Suprapubic skin (tissue), 4 donors: ENCODE measurements around the gene TMSB10. TPM values are rescaled to one million over a fixed set of nuclear protein-coding genes. Genes with fewer than 3 reads are reported as not detected.
"Not testable (repeated sequence)": the region's sequence is repeated elsewhere in the genome, so short reads cannot be mapped to it uniquely, and the experiment has no call there.

Experiments used
- DNase-seq, 2 donors: peaks; one replicate each; pipeline ENCODE4 v3.0.0-alpha.2; 2019; ENCODE audit warnings: low spot score in 2 of 2
- H3K27ac ChIP-seq: fragments of 200-600 bp; sonication (generic); one replicate; pipeline ENCODE4 v1.5.1; 2019
- H3K27me3 ChIP-seq: fragments of 200-600 bp; sonication (generic); one replicate; pipeline ENCODE4 v1.5.1; 2019
- H3K36me3 ChIP-seq: fragments of 200-600 bp; sonication (generic); one replicate; pipeline ENCODE4 v1.5.1; 2019
- H3K4me1 ChIP-seq: fragments of 200-600 bp; sonication (generic); one replicate; pipeline ENCODE4 v1.5.1; 2019
- H3K4me3 ChIP-seq: fragments of 200-600 bp; sonication (generic); one replicate; pipeline ENCODE4 v1.5.1; 2019; ENCODE audit warnings: mild to moderate bottlenecking
- H3K9me3 ChIP-seq: fragments of 200-600 bp; sonication (generic); one replicate; pipeline ENCODE4 v1.5.1; 2019
- EP300 ChIP-seq: sonication (generic); formaldehyde crosslinking; IDR thresholded peaks from one replicate; pipeline ENCODE4 v1.6.1; 2017; ENCODE audit warnings: antibody characterized with exemption
- POLR2A ChIP-seq, 2 donors: fragments of 450-650 bp; IDR thresholded peaks; one replicate each; pipeline ENCODE4 v1.6.1; 2017; ENCODE audit warnings: antibody characterized with exemption in 2 of 2, mild to moderate bottlenecking in 2 of 2, moderate library complexity in 2 of 2
- POLR2AphosphoS5 ChIP-seq, 3 donors: sonication (generic); formaldehyde crosslinking; IDR thresholded peaks; one replicate each; pipeline ENCODE4 v1.6.1; 2017; ENCODE audit warnings: antibody characterized with exemption in 3 of 3
- WGBS: methylation state at CpG from one replicate; pipeline ENCODE4 v1.1.5; 2018; 5-methylcytosine and 5-hydroxymethylcytosine counted together
- total RNA-seq, 4 donors: library from RNA; depleted of rRNA; stranded (reverse); fragments of >200 nt; gene quantifications; one replicate each; pipeline ENCODE4 v1.1.0, GENCODE V29; 2016
- TF ChIP-seq, protein P1 (sequence below), 2 donors: fragments of 200-600 bp in 1 of 2; fragments of 450-650 bp in 1 of 2; sonication (generic) in 1 of 2; IDR thresholded peaks; one replicate each; pipeline ENCODE4 v1.5.1; 2016 to 2019; ENCODE audit warnings: antibody characterized with exemption in 2 of 2, mild to moderate bottlenecking in 1 of 2, moderate library complexity in 1 of 2

Gene TMSB10
- total RNA-seq, 4 donors from 2014 or later, result 859 to 1,108 (median 964) TPM

DNA sequence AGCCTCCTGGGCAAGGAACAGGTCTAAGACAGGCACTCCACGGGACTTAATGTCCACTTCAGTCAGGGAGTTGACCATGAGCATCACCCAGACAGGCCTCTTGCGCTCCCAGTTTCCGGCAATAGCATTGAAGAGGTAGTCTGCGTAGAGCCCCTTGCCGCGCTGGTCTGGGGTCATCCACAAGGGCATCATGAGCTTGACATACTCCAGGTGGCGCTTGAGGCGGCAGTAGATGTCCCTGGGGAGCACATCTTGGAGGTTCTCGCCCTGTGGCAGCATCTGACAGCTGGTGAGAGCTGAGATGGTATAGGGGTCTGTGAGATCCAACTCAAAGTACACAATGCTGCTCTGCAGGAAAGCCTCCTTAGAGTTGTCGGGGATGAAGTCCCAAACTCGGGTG, 35.1 kb upstream of the TMSB10 start:
- H3K27me3 ChIP-seq, result no peaks in the 10 kb centered on the region
- over 99% methylated on average over 6 of the region's 11 CpGs for WGBS
- no peak for TF ChIP-seq POLR2A (IDR thresholded peaks at IDR 0.05)
- no peak overlapping the region for H3K4me3 ChIP-seq
- H3K36me3 ChIP-seq, result no peaks in the 10 kb centered on the region
- no peak overlapping the region for H3K27ac ChIP-seq
- no peaks in the 10 kb centered on the region for H3K4me1 ChIP-seq
- no peaks in the 10 kb centered on the region for H3K9me3 ChIP-seq
- DNase-seq, result peak in 1 of 2 donors; percentile 20

DNA sequence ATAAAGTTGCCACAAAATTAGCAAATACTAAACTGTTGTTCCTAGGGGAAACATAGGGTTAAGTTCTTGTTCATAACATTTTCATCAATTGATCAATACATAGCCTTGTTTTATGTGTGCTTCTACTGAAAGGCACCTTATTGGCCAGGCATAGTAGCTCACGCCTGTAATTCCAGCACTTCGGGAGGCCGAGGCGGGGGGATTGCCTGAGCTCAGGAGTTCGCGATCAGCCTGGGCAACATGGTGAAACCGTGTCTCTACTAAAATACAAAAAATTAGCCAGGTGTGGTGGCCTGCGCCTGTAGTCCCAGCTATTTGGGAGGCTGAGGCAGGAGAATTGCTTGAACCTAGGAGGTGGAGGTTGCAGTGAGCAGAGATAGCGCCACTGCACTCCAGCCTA, 32.8 kb upstream of the TMSB10 start:
- 85% methylated on average over 9 of the region's 9 CpGs for whole genome bisulfite sequencing
- DNase-seq, result peak in 1 of 2 donors; percentile 59
- not testable (repeated sequence) for H3K27me3 ChIP-seq, H3K9me3 ChIP-seq, H3K36me3 ChIP-seq, H3K4me3 ChIP-seq, H3K4me1 ChIP-seq, H3K27ac ChIP-seq

- WGBS, result 84% methylated on average over 5 of the region's 5 CpGs
- H3K4me1 ChIP-seq, result no peaks in the 10 kb centered on the region
- no peaks in the 10 kb centered on the region for H3K9me3 ChIP-seq
- no peak for DNase-seq
- TF ChIP-seq, protein P1, sequence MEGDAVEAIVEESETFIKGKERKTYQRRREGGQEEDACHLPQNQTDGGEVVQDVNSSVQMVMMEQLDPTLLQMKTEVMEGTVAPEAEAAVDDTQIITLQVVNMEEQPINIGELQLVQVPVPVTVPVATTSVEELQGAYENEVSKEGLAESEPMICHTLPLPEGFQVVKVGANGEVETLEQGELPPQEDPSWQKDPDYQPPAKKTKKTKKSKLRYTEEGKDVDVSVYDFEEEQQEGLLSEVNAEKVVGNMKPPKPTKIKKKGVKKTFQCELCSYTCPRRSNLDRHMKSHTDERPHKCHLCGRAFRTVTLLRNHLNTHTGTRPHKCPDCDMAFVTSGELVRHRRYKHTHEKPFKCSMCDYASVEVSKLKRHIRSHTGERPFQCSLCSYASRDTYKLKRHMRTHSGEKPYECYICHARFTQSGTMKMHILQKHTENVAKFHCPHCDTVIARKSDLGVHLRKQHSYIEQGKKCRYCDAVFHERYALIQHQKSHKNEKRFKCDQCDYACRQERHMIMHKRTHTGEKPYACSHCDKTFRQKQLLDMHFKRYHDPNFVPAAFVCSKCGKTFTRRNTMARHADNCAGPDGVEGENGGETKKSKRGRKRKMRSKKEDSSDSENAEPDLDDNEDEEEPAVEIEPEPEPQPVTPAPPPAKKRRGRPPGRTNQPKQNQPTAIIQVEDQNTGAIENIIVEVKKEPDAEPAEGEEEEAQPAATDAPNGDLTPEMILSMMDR (IDR thresholded peaks at IDR 0.05), result no peak
- TF ChIP-seq EP300 (no peak), POLR2AphosphoS5 (IDR thresholded peaks at IDR 0.05) (no peak), POLR2A (IDR thresholded peaks at IDR 0.05) (no peak)
- no peaks in the 10 kb centered on the region for H3K36me3 ChIP-seq
- H3K27me3 ChIP-seq, result no peaks in the 10 kb centered on the region
- H3K27ac ChIP-seq, result no peak overlapping the region
- H3K4me3 ChIP-seq, result no peak overlapping the region
Measured at GRCh38 chr2:84873350-84873749, 32.1 kb upstream of the TMSB10 start.

DNA sequence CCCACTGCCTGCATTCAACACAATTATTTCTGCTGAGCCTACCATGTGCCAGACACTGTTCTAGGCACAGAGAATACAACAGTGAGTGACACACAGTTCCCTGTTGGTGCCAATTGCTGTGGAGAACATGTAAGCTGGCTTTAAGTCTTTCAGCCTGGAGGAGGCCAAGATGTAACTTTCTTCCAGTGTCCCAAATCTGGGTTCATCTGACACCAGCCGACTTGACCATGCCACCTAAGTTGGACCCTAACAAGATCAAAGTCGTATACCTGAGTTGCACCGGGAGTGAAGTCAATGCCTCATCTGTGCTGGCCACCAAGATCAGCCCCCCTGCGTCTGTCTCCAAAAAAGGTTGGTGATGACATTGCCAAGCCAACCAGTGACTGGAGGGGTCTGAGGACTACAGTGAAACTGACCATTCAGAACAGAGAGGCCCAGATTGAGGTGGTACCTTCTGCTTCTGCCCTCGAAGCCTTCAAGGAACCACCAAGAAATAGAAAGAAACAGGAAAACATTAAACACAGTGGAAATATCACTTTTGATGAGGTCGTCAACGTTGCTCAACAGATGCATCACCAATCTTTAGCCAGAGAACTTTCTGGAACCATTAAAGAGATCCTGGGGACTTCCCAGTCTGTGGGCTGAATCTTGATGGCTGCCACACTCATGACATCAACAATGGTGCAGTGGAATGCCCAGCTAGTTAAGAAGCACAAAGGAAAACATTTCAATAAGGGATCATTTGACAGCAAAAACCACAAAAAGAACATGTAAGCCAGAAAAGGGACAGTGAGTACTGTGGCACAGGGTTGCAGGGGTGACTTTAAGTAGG, 30.9 kb upstream of the TMSB10 start:
- peak in 1 of 2 donors; percentile 21 for DNase-seq
- 76% methylated on average over 6 of the region's 7 CpGs for WGBS

DNA sequence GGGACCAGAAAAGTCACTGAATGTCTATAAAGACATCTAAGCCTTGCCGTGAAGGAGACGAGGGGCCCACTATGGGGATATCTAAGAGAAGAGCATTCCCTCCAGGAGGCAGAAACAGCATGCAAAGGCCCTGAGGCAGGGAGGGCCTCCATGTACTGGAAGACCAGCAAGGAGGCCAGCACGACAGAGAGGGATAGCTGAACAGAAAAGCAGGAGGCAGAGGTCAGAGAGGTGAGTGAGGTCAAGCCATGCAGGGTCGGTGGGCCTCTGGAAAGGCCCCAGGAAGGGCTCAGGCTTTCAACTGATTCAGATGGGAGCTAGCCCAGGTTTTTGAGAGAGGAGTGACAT, 30.3 kb upstream of the TMSB10 start:
- Histone ChIP-seq H3K27me3 (peaks cover 5% of the 10 kb centered on the region), H3K4me1 (peaks cover 9% of the 10 kb centered on the region), H3K27ac (no peak overlapping the region), H3K36me3 (no peaks in the 10 kb centered on the region), H3K4me3 (no peak overlapping the region), H3K9me3 (no peaks in the 10 kb centered on the region)
- WGBS, result 71% methylated on average over 4 of the region's 4 CpGs
- TF ChIP-seq POLR2AphosphoS5 (IDR thresholded peaks at IDR 0.05) (no peak), POLR2A (IDR thresholded peaks at IDR 0.05) (no peak), EP300 (no peak)
- TF ChIP-seq, protein P1 (IDR thresholded peaks at IDR 0.05), result no peak
- no peak for DNase-seq

More for the DNA sequence above, 30.9 kb upstream of the TMSB10 start:
- TF ChIP-seq POLR2AphosphoS5 (IDR thresholded peaks at IDR 0.05), result no peak
- TF ChIP-seq, protein P1 (IDR thresholded peaks at IDR 0.05), result no peak
- no peak for TF ChIP-seq EP300
- no peak for TF ChIP-seq POLR2A (IDR thresholded peaks at IDR 0.05)
- no peak overlapping the region for H3K27ac ChIP-seq
- no peaks in the 10 kb centered on the region for H3K36me3 ChIP-seq
- no peaks in the 10 kb centered on the region for H3K27me3 ChIP-seq
- no peaks in the 10 kb centered on the region for H3K9me3 ChIP-seq
- no peak overlapping the region for H3K4me3 ChIP-seq
- H3K4me1 ChIP-seq, result peaks cover 3% of the 10 kb centered on the region

DNA sequence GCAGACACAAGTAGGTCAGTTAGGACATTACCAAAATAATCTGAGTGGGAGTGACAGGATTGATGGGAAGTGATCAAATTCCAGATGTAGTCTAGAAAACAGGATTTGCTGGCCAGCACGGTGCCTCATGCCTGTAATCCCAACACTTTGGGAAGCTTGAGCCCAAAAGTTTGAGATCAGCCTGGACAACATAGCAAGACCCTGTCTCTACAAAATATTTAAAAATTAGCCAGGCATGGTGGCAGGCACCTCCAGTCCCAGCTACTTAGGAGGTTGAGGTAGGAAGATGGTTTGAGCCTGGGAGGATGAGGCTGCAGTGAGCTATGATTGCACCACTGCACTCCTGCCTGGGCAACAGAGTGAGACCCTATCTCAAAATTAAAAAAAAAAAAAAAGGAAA, 29.8 kb upstream of the TMSB10 start:
- DNase-seq, H3K9me3 ChIP-seq: not testable (repeated sequence)

GRCh38 chr2:84876369-84876768, 29.1 kb upstream of the TMSB10 start:
- no peak overlapping the region for H3K4me3 ChIP-seq
- no peak for TF ChIP-seq POLR2AphosphoS5 (IDR thresholded peaks at IDR 0.05)
- TF ChIP-seq, protein P1 (IDR thresholded peaks at IDR 0.05), result no peak

More for the DNA sequence above, 29.8 kb upstream of the TMSB10 start:
- not testable (repeated sequence) for H3K36me3 ChIP-seq, H3K27me3 ChIP-seq, H3K27ac ChIP-seq, H3K4me3 ChIP-seq
- WGBS, result 80% methylated on average over 1 of the region's 1 CpG
- peaks cover 13% of the 10 kb centered on the region for H3K4me1 ChIP-seq

More at GRCh38 chr2:84876369-84876768, 29.1 kb upstream of the TMSB10 start:
- no peak for DNase-seq
- H3K36me3 ChIP-seq, result no peaks in the 10 kb centered on the region
- WGBS, result 73% methylated on average over 3 of the region's 3 CpGs
- no peak overlapping the region for H3K27ac ChIP-seq
- peaks cover 15% of the 10 kb centered on the region for H3K27me3 ChIP-seq
- no peaks in the 10 kb centered on the region for H3K9me3 ChIP-seq
- H3K4me1 ChIP-seq, result peaks cover 21% of the 10 kb centered on the region
